HS-5 (cell line): ENCODE data around the gene EDN2.

Source experiments
- DNase-seq: peaks from one replicate; pipeline ENCODE4 v3.0.0-alpha.2; 2012; ENCODE audit warnings: low read depth

EDN2 gene

DNA sequence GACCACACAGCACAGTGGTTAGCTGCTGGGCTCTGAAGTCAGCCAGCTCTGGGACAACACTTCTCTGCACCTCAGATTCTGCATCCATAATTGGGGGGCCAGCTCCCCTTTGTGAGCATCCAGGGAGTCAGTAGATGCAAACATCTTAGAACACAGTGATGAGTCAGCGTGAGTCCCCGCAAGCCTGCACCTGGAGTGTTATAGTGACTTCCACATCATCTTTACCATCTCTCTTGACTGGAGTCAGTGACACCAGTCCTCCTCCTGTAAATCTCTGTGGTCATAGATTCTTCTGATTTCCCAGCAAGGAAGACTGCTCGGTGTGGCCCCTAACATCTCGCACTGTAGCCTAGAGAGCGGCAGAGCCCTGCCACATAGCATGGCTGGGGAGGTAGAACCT is 13.9 kb upstream of the EDN2 start:
- no peak for DNase-seq

DNA sequence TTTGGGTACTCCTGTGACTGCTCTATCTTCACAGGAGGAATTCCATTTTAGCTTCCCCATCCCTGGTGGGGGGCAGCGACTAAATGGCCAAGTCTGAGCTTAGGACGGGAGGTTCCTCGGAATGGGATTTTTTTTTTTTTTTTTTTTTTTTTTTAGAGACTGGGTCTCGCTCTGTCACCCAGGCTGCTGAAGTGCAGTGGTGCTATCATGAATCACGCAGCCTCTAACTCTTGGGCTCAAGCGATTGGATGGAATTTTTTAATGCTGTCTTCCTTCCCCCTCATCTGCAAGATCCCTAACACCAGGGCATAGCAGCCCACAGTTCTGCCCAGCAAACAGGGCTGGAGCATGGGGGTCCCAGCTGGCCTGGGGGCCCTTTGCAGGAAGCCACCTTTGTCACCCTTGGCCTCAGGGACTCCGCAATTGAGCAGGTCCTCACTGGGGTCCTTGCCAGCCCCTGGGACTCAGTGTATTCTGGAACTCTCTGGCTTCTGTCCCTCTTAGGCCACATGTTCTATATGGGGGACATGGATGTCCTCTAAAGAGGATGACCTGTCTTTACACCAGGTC is 13.1 kb upstream of the EDN2 start:
- DNase-seq, result no peak

DNA sequence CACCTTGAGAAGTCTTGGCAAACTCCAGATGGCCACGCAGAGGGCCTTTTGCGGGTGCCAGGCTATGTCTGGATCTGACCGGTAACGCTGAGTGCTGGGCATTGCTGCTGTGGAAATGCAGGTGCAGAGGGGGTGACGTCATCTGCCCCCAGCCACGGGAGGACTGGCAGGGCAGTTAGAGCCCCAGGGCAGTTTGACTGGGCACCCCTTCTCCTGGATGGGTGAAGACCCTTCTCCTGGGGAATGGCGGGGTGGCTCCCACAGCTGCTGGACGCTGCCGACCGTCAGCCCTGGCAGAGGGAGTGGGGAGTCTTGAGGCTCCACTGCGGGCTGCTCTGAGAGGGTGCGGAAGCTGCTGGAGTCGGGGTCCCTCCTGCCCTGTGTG is 12.6 kb upstream of the EDN2 start:
- DNase-seq, result no peak

DNA sequence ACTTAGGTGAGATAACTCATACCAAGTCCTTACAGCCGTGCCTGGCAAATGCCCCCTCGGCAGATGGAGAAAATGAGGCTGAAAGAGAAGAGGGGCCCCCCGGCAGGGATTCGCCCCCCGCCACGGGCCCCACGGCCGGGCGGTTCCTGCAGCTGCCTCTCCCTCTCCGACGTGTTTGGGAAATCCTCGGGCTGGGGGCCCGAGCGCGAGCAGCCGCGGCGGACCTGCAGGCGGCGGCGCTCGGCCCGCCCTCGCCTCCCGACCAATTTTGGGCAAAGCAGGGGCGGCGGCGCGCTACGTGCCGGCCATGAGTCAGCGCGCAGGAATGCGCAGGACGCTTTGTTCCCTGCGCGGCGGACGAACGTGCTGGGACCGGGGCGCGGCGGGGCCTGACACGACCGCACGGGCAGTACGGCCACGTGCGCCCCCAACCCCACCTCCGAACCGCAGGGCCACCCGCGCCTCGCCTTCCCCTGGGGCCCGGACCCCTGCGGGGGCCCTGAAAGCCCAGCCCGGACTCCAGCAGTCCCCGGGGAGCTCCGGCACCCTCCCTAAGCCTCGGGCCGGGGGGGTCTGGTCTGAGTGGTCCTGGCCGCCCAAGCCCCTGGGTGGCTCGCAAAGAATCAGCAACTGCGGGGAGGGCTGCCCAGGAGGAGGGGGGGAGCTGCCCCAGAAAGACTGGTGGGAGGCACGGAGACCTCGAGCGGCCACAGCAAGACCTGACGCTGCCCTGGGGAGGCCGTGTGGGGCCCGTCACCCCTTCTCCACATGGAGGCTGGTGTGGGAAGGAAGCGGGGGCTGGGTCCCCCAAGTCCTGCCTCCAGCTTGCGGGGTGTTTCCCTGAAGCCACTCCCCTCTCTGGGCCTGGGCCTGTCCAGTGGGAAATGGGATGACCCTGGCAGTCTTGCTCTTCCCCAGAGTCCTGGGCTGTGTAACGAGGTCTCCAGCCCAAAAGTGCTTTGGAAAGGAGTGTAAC is 11.9 kb upstream of the EDN2 start:
- peak; percentile 56 for DNase-seq

DNA sequence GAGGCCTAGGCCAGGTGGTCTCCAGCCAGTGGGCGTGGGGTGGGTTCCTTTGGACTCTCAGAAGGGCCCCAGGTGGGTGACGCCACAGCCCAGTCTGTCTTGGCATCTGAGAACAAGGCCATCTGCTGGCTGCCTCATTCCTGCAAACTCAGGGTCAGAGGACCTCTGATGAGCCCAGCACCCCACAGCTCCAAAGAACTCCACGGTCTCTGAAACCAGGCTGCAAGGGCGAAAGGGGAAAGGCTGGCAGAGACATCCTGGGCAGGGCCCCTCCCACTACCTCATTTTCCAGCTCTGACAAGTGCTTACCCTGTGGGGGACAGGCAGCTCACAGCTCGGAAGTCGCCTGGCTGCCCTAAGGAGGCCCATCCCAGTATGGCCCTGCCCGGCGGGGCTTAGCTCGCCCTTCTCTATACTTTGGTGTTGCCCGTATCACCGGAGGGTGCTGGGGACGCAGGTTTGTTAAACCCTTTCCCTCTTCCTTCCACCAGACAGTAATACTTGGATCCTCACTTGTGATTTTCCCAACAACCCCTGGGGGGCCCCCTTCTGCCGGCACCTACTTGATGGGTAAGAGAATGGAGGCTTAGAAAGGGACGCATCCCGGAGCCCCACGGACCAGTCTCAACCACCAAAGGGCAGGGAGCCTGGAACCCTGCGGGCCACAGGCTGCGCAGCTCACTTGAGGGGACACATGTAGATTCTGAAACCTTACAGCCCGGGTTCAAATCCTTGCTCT is 10.9 kb upstream of the EDN2 start:
- no peak for DNase-seq

DNA sequence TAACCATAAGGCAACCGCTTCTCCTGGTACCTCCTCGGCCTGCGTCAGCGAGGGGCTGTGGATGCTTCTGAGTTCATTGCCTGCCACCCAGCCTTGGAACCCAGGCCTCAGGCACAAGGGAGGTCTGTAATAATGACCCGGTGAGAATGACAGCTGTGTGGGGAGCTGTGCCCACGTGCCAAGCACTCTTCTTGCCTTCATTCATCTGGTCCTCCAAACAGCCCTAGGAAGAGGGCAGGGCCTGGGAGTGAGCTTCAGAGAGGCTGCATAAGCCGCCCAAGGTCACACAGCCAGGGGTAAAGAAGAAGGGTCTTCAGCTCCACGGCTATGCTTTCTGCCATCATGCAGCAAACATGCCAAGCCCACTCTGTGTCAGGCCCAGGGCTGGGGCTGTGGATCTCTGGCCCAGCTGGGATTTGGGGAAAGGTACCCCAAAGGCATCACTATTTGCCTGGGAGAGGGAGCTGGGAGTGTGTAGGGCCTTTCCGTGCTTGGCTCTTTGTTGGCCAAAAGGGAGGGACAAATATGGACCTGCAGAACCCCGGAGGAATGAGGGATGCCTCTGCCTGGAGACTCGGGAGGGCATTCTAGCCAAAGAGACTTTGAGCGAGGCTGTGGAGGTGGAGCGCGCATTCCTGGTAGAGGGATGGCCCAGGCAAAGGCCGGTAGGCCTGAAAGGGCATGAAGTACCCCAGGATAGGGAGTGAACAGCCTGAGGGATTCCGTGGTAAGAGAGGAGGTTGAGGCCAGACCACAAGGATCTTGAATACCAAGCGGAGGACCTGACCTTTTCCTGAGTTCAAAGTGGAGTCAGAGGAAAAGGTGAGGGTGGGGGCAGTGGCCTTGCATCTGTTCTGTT is 10.1 kb upstream of the EDN2 start:
- no peak for DNase-seq

DNA sequence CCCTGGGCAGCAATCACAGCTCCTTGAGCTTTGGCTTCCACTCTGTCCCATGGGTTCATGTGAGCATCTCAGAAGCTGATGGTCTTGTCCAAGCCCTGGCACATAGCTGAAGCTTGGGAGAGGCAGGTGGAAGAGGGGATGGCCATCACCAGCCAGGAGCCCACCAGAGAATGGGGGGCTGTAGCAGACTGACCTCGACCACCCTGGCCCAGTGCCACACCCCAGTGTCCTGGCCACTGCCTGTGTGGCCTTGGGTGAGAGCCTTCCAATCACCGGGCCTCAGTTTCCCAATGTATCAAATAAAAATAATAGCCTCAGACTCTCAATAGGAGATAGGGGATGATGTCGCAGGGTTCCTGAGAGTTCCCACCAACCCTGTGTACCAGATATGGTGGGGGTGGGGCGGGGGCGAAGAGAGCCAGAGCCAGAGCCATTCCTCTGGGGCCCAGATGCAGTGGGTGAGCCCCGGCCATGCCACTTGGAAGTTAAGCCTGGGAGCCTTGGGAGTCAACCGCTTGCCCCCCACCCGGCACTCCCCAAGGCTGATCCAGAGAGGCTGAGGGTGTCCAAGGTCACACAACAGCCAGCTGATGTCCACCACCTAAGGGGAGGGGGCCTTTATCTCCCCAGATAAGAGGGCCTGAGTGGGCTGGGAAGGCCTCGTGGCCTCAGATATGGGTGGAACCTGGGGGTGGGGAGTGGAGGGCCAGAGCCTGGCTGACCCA is 9.3 kb upstream of the EDN2 start:
- no peak for DNase-seq

DNA sequence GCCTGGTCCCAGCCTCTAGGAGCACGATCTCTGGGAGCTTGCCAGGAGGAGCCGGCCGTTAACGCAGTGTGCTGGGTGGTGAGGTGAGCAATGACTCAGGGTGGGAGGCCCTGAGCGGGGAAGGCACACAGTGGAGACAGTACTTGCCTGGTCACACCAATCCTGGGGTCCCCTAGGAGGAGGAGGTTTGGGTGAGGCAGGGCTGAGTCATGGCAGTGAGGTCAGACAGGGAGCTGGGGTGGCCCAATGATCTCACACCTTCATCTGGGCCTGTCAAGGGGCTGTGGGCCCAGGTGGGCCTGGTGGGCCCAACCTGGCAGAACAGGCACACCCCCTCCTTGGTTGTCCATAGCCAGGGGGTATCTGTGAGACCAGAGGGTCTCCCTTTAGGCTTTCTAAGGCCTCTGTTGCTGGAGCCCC is 8.6 kb upstream of the EDN2 start:
- peak; percentile 79 for DNase-seq

DNA sequence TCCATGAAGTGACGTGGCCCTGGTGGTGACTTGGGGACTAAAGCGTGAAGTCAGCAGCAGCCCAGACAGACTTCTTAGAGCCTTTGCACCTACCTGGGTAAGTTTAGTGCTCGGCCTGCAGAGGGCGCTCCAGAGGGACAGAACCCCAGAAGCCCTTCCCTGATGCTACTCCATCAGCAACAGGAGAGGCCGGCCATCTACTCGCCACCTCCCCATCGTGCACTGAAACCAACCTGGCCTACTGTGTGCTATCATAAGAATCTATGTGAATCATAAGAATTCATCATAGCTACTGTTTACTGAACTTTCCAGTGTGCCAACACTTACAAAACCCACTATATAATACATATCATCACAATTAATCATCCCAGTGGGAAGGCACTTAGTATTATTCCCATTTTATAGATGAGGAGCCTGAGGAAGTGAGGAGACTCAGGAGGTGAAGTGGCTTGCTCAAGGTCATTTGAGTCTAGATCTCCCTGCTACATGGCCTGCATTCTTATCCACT is 7.9 kb upstream of the EDN2 start:
- no peak for DNase-seq

DNA sequence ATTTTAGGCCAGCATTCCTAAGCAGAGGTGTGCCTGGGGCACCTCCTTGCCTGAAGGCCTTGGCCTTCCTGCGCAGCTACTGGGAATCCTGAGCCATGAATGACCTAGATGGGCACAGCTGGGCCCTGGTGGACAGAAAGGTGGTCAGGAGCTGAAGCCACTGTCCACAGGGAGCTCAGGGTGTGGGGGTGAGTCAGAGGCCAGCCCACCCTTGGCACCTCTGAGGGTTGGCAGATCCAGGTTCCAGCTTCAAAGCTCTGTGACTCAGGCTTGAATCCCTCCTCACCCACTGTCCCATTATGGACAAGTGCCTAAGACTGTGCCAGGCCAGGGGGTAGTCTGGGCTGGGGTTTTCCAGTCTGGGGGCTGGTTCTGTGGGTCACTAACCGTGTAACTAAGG is 6.4 kb upstream of the EDN2 start:
- DNase-seq, result no peak

DNA sequence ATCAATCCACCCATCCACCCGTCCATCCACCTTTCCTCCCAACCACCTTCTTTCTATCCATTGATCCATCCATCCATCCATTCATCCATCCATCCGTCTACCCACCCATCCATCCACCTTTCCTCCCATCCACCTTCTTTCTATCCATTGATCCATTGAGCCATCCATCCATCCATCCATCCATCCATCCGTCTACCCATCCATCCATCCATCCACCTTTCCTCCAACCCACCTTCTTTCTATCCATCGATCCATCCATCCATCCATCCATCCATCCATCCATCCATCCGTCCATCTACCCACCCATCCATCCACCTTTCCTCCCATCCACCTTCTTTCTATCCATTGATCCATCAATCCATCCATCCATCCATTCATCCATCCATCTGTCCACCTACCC is 5.1 kb upstream of the EDN2 start:
- DNase-seq, result no peak

DNA sequence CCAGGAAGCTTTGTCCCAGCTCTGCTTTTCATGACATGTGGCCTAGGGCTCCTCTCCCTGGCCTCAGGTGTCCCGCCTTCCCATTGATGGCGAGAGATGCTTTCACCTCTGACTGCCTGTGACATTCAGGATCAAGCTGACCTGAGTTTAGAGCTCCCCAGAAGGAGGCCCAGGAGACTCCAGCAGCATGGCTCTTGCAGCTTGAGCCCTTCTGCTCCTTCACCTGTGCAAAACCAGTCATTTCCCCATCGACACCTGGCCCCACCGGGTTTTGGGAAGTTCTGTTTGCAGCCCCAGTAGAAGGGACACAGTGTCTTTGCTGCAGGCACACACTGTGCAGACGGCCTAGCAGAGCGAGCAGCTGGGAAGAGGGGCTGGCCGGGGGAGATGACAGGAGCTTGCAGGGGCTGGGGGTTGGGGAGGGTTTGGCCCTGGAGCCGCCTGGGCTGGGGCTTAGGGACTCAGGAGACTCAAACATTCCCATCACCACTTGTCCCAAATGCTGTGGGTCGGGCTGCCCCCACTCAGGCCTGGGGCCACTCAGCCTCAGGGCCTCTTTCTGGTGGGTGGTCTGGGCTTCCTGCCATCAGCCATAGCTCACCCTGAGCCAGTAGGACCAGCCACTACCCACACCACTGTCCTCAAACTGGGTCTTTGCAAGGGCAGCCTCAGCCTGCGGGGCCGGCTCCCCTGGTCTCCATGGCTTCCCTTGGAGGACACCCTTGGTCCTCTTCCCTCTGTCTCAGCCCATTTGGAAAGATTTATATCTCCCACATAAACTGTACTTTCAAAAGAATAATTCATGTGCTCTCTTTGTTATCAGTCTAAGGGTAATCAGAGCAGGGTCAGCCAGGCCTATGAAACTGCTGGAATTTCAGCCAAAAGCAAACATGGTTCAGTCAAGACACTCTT is 3.8 kb upstream of the EDN2 start:
- DNase-seq, result no peak

DNA sequence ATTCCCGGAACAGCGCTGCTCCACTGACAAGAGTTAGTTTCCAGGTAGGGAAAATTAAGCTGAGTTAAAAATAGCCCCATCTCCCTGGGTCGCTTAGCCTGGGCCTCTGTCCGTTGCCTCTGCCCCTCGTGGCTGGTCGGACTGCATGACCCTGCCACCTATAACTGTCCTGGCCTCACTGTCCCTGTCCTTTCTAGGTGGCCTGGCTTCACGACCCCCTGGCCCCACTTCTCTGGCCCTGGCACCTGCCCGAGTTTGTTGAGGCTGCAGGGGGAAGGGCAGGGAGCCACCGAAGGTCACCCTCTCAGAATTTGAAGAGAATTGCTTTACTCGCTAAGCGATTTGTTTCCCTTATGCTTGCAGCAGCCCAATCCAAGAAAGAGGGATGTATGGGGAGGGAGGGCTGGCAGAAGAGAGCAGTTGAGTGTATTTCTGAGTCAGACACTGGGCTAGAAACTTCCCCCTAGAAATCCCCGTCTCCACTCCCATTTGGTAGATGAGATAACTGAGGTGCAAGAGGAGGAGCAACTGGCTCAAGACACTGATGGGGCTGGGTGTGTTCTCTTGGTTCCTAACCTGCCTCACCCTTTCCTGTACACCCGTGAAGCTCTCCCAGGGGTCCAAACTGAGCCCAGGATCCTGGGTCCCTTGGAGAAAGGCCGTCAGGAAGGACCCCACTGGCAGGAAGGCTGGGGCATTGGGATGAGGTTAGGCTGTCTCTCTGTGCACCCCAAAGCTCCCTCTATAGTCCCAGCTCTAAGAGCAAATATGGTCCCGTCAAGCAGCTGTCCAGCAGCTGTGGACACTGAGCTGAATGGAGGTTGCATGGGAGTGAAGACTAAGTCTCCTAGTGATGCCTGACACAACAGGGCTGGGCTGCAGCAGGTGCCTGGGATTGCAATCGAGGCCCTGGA is 2.9 kb upstream of the EDN2 start:
- no peak for DNase-seq

DNA sequence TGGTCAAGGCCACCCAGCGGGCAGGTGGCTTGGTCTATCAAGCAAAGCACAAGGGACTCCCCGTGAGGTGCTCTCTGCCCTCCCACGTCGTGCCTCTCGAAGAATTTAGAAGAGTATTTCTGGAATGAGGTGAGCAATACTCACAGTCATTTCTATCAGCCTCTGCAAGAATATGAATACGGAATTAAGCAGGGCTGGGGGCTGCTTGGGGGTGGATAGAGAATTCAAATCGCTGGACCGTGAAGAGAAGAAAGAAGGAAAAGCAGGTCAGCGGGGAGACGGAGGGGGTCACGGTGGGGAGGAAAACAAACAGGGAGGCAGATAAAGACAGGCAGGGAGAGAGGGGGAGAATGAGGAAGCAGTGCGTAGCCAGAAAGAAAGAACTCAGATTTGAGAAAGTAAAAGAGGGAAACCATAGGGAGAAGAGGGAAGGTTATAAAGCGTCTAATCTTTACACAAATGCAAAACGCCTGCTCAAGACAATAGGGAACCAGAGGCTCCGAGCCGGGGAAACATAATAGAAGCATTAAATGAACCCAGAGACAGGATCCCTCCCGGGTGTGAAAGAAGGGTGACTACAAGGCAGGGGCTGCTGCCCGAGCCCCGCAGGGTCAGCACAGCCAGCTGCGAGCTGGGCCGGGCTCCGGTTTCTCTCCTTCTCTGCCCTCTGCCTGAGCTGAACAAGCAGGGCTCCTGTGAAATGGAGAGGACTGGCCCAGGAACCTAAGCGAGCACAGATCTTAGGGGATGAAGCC is 2.1 kb upstream of the EDN2 start:
- DNase-seq, result no peak

DNA sequence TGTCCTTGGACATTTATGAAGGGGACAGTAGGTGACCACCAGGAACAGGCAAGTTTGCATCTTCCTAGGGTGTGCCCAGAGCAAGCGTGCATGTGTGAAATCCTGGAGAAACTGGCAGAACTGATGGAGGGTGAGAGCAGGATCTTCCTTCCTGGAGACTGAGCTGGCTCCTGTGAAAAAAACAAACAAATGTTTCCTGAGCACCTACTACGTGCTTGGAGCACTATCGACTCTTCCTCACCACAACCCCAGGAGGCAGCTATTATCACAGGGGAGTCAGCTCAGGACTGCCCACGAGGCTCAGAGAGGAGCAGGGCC is 1.5 kb upstream of the EDN2 start:
- DNase-seq, result no peak

DNA sequence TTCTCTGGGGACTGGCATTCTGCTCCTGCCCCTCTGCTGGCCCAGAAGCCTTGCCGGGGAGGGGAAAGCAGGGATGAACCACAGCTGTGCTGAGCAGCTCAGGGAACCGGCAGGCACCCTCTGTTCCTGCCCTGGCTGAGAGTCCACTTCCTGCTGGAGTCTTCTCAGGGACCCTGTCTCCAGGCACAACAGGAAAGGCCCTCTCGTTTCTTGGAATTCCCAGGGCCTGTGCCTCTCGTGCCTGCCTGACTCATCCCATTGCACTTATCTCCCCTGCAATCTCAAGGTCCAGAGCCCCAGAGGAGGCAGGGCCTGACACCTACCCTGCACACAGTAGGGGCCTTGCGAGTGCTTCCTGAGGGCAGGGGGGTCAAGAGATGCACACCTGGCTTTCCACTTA is 1.1 kb upstream of the EDN2 start:
- no peak for DNase-seq

DNA sequence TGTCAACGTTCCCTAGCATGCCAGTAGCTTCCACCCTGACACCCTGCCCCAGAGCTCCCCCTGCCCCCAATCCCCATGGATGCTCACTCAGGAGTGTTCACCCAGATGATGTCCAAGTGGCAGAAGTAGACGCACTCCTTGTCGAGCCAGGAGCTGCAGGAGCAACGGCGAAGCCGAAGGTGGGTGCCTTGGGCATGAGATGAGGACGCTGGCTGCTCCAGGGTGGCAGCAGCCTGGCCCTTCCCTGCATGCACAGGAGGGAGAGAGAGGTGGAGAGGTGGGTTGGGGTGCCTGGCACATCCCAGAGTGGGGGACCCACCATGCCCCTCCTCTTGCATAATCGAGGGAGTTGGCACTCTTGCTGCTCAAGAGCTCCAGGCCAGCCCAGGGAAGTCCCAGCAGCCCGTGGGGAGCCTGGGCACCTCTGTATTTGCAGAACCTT is 502 bp downstream of the EDN2 start:
- no peak for DNase-seq
